ENCODE measurements around the gene CCDC85C. TPM values are rescaled to one million over a fixed set of nuclear protein-coding genes. Genes with fewer than 3 reads are reported as not detected.

CCDC85C gene
- total RNA-seq, 5 donors from 2014 or later (not counting 1 experiment from before 2014, with no cell fraction given): 6.6 to 12.0 (median 9.1) TPM

- peaks cover 30 to 46% (median 34%) of the 10 kb centered on the region in 3 donors for H3K4me1 Mint-ChIP-seq
- CTCF ChIA-PET: no interaction called here
Measured at GRCh38 chr14:99465288-99465687, 138.7 kb downstream of the CCDC85C start.

GRCh38 chr14:99463974-99464373, 140.0 kb downstream of the CCDC85C start:
- Mint-ChIP-seq H3K4me3 (no peak overlapping the region), H3K4me1 (peaks cover 17 to 34% (median 21%) of the 10 kb centered on the region in 3 donors), H3K27me3 (no peaks in the 10 kb centered on the region), H3K9me3 (no peaks in the 10 kb centered on the region), H3K36me3 (peaks cover 41% of the 10 kb centered on the region), H3K27ac (no peak overlapping the region)
- Histone ChIP-seq H3K4me3 (ENCODE audit: control insufficient read depth in 1 of 2, extremely low read depth in 1 of 2, low read length in 1 of 2) (no peak overlapping the region), H3K4me1 (ENCODE audit: control insufficient read depth in 1 of 2, extremely low read depth in 1 of 2, insufficient read depth in 2 of 2, low read length in 2 of 2) (peaks cover 10% of the 10 kb centered on the region in 2 experiments), H3K9me3 (no peaks in the 10 kb centered on the region), H3K27ac (ENCODE audit: low read length) (no peak overlapping the region), H3K36me3 (ENCODE audit: control insufficient read depth in 2 of 2, extremely low read depth in 1 of 2, insufficient read depth in 1 of 2, low read length in 1 of 2) (peaks cover 6 to 59% of the 10 kb centered on the region in 2 donors), H3K27me3 (replicated peaks in 1 of 2; ENCODE audit: control insufficient read depth in 2 of 2, extremely low read depth in 1 of 2, insufficient read depth in 2 of 2, low read length in 1 of 2) (no peaks in the 10 kb centered on the region)
- ATAC-seq (replicated peaks in 1 of 4) (no peak), DNase-seq (no peak)
- no CpG with 5 or more reads among the region's 4 CpGs for WGBS (ENCODE audit: insufficient coverage)
- POLR2A ChIA-PET: no interaction called here
- CTCF ChIA-PET: no interaction called here

More at GRCh38 chr14:99465288-99465687, 138.7 kb downstream of the CCDC85C start:
- Mint-ChIP-seq H3K27ac (no peak overlapping the region), H3K9me3 (no peaks in the 10 kb centered on the region), H3K36me3 (peaks cover 39% of the 10 kb centered on the region), H3K27me3 (no peaks in the 10 kb centered on the region), H3K4me3 (no peak overlapping the region)
- Histone ChIP-seq H3K27ac (ENCODE audit: low read length) (no peak overlapping the region), H3K36me3 (ENCODE audit: control insufficient read depth in 2 of 2, extremely low read depth in 1 of 2, insufficient read depth in 1 of 2, low read length in 1 of 2) (peaks cover 6 to 54% of the 10 kb centered on the region in 2 donors), H3K9me3 (no peaks in the 10 kb centered on the region), H3K27me3 (replicated peaks in 1 of 2; ENCODE audit: control insufficient read depth in 2 of 2, extremely low read depth in 1 of 2, insufficient read depth in 2 of 2, low read length in 1 of 2) (no peaks in the 10 kb centered on the region), H3K4me3 (ENCODE audit: control insufficient read depth in 1 of 2, extremely low read depth in 1 of 2, low read length in 1 of 2) (no peak overlapping the region), H3K4me1 (ENCODE audit: control insufficient read depth in 1 of 2, extremely low read depth in 1 of 2, insufficient read depth in 2 of 2, low read length in 2 of 2) (peaks cover 11 to 13% of the 10 kb centered on the region in 2 experiments)
- 100% methylated on average over 9 of the region's 9 CpGs for WGBS (ENCODE audit: insufficient coverage)
- no peak for DNase-seq
- POLR2A ChIA-PET: no interaction called here
- ATAC-seq (replicated peaks in 1 of 4): no peak

- WGBS (ENCODE audit: insufficient coverage): 79% methylated on average over 2 of the region's 6 CpGs
- H3K4me1 Mint-ChIP-seq: peaks cover 0 to 16% (median 4%) of the 10 kb centered on the region in 3 donors
Measured at GRCh38 chr14:99462210-99462609, 141.8 kb downstream of the CCDC85C start.

GRCh38 chr14:99461411-99462085, 142.5 kb downstream of the CCDC85C start:
- no peak for DNase-seq
- Histone ChIP-seq H3K27ac (ENCODE audit: low read length) (no peak overlapping the region), H3K4me1 (ENCODE audit: control insufficient read depth in 1 of 2, extremely low read depth in 1 of 2, insufficient read depth in 2 of 2, low read length in 2 of 2) (no peaks in the 10 kb centered on the region), H3K4me3 (ENCODE audit: control insufficient read depth in 1 of 2, extremely low read depth in 1 of 2, low read length in 1 of 2) (no peak overlapping the region), H3K36me3 (ENCODE audit: control insufficient read depth in 2 of 2, extremely low read depth in 1 of 2, insufficient read depth in 1 of 2, low read length in 1 of 2) (peaks cover 6 to 82% of the 10 kb centered on the region in 2 donors), H3K9me3 (no peaks in the 10 kb centered on the region), H3K27me3 (replicated peaks in 1 of 2; ENCODE audit: control insufficient read depth in 2 of 2, extremely low read depth in 1 of 2, insufficient read depth in 2 of 2, low read length in 1 of 2) (no peaks in the 10 kb centered on the region)
- no peak for ATAC-seq (replicated peaks in 1 of 4)
- Mint-ChIP-seq H3K4me3 (no peak overlapping the region), H3K36me3 (peaks cover 58% of the 10 kb centered on the region), H3K27me3 (no peaks in the 10 kb centered on the region), H3K27ac (no peak overlapping the region), H3K9me3 (no peaks in the 10 kb centered on the region), H3K4me1 (peaks cover 0 to 16% (median 3%) of the 10 kb centered on the region in 3 donors)
- WGBS (ENCODE audit: insufficient coverage): no CpG with 5 or more reads among the region's 5 CpGs
- POLR2A ChIA-PET: interaction anchor here (0.6 to 0.7 kb wide), 2 partner anchors 89 to 1839 kb away, joined by 3 to 4 read pairs; no protein-coding TSS in a partner anchor
- CTCF ChIA-PET: interaction anchor here in 1 of 2 donors (0.5 kb wide), 1 partner anchor 638 kb away, joined by 3 read pairs; no protein-coding TSS in a partner anchor

More at GRCh38 chr14:99462210-99462609, 141.8 kb downstream of the CCDC85C start:
- ChIA-PET POLR2A (no interaction called here), CTCF (interaction anchor here in 1 of 2 donors (0.5 kb wide), 1 partner anchor 637 kb away, joined by 3 read pairs; no protein-coding TSS in a partner anchor)
- no peaks in the 10 kb centered on the region for H3K9me3 Mint-ChIP-seq
- H3K36me3 Mint-ChIP-seq: peaks cover 51% of the 10 kb centered on the region
- no peak overlapping the region for H3K4me3 Mint-ChIP-seq
- no peak overlapping the region for H3K27ac ChIP-seq (ENCODE audit: low read length)
- peaks cover 6 to 76% of the 10 kb centered on the region in 2 donors for H3K36me3 ChIP-seq (ENCODE audit: control insufficient read depth in 2 of 2, extremely low read depth in 1 of 2, insufficient read depth in 1 of 2, low read length in 1 of 2)
- H3K27ac Mint-ChIP-seq: no peak overlapping the region
- no peaks in the 10 kb centered on the region for H3K9me3 ChIP-seq
- H3K4me1 ChIP-seq (ENCODE audit: control insufficient read depth in 1 of 2, extremely low read depth in 1 of 2, insufficient read depth in 2 of 2, low read length in 2 of 2): peaks cover 0 to under 1% of the 10 kb centered on the region in 2 experiments
- no peak for ATAC-seq (replicated peaks in 1 of 4)
- DNase-seq: no peak
- no peak overlapping the region for H3K4me3 ChIP-seq (ENCODE audit: control insufficient read depth in 1 of 2, extremely low read depth in 1 of 2, low read length in 1 of 2)
- no peaks in the 10 kb centered on the region for H3K27me3 Mint-ChIP-seq
- no peaks in the 10 kb centered on the region for H3K27me3 ChIP-seq (replicated peaks in 1 of 2; ENCODE audit: control insufficient read depth in 2 of 2, extremely low read depth in 1 of 2, insufficient read depth in 2 of 2, low read length in 1 of 2)

GRCh38 chr14:99460793-99461192, 143.2 kb downstream of the CCDC85C start:
- Mint-ChIP-seq H3K27ac (no peak overlapping the region), H3K36me3 (peaks cover 59% of the 10 kb centered on the region), H3K9me3 (no peaks in the 10 kb centered on the region), H3K4me3 (no peak overlapping the region), H3K4me1 (peaks cover 0 to 14% (median 3%) of the 10 kb centered on the region in 3 donors), H3K27me3 (no peaks in the 10 kb centered on the region)
- Histone ChIP-seq H3K27me3 (replicated peaks in 1 of 2; ENCODE audit: control insufficient read depth in 2 of 2, extremely low read depth in 1 of 2, insufficient read depth in 2 of 2, low read length in 1 of 2) (no peaks in the 10 kb centered on the region), H3K4me3 (ENCODE audit: control insufficient read depth in 1 of 2, extremely low read depth in 1 of 2, low read length in 1 of 2) (no peak overlapping the region), H3K36me3 (ENCODE audit: control insufficient read depth in 2 of 2, extremely low read depth in 1 of 2, insufficient read depth in 1 of 2, low read length in 1 of 2) (peaks cover 6 to 84% of the 10 kb centered on the region in 2 donors), H3K27ac (ENCODE audit: low read length) (no peak overlapping the region), H3K9me3 (no peaks in the 10 kb centered on the region), H3K4me1 (ENCODE audit: control insufficient read depth in 1 of 2, extremely low read depth in 1 of 2, insufficient read depth in 2 of 2, low read length in 2 of 2) (no peaks in the 10 kb centered on the region)
- 92% methylated on average over 3 of the region's 3 CpGs for WGBS (ENCODE audit: insufficient coverage)
- POLR2A ChIA-PET: no interaction called here
- ATAC-seq (replicated peaks in 1 of 4): no peak
- DNase-seq: no peak
- CTCF ChIA-PET: no interaction called here

- 86% methylated on average over 1 of the region's 5 CpGs for WGBS (ENCODE audit: insufficient coverage)
- DNase-seq: no peak
- CTCF ChIA-PET: no interaction called here
- H3K9me3 Mint-ChIP-seq: no peaks in the 10 kb centered on the region
- no peak overlapping the region for H3K27ac ChIP-seq (ENCODE audit: low read length)
- peaks cover 54% of the 10 kb centered on the region for H3K36me3 Mint-ChIP-seq
- no peaks in the 10 kb centered on the region for H3K4me1 ChIP-seq (ENCODE audit: control insufficient read depth in 1 of 2, extremely low read depth in 1 of 2, insufficient read depth in 2 of 2, low read length in 2 of 2)
- no peak for ATAC-seq (replicated peaks in 1 of 4)
- no peak overlapping the region for H3K4me3 ChIP-seq (ENCODE audit: control insufficient read depth in 1 of 2, extremely low read depth in 1 of 2, low read length in 1 of 2)
- POLR2A ChIA-PET: no interaction called here
- H3K4me3 Mint-ChIP-seq: no peak overlapping the region
- H3K27me3 ChIP-seq (replicated peaks in 1 of 2; ENCODE audit: control insufficient read depth in 2 of 2, extremely low read depth in 1 of 2, insufficient read depth in 2 of 2, low read length in 1 of 2): no peaks in the 10 kb centered on the region
- H3K36me3 ChIP-seq (ENCODE audit: control insufficient read depth in 2 of 2, extremely low read depth in 1 of 2, insufficient read depth in 1 of 2, low read length in 1 of 2): peaks cover 6 to 85% of the 10 kb centered on the region in 2 donors
- H3K27me3 Mint-ChIP-seq: no peaks in the 10 kb centered on the region
- H3K9me3 ChIP-seq: no peaks in the 10 kb centered on the region
- H3K27ac Mint-ChIP-seq: no peak overlapping the region
- H3K4me1 Mint-ChIP-seq: peaks cover 3 to 14% (median 5%) of the 10 kb centered on the region in 3 donors
Measured at GRCh38 chr14:99459481-99460100, 144.4 kb downstream of the CCDC85C start.
